ENCODE data around the gene BMPR1A.

DNA sequence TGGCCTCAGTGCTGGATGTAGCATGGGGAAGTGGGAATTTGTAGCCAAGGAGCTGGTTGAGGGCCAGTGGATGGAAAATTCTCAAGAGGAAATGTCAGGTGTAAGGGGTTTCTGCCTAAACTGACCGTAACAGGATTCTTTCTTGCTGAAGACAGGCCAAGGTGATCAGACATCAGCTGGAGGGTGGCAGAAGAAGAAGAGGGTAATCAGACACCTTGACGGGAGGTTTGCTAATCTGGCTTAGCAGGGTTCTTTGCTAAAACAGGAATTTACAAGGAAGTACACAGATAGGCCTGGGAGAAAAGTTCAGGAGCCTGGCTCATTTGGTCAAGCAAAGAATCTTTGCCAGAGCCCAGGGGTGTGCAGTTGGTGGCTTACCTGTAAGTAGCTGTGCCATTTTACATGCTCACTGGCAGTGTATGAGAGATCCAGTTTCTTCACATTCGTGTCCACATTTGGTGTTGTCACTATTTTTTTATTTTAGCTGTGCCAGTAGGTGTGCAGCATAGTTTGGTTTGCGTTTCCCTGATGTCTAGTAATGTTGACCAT is 73.7 kb downstream of the BMPR1A start:
- TF ChIP-seq, protein P1, sequence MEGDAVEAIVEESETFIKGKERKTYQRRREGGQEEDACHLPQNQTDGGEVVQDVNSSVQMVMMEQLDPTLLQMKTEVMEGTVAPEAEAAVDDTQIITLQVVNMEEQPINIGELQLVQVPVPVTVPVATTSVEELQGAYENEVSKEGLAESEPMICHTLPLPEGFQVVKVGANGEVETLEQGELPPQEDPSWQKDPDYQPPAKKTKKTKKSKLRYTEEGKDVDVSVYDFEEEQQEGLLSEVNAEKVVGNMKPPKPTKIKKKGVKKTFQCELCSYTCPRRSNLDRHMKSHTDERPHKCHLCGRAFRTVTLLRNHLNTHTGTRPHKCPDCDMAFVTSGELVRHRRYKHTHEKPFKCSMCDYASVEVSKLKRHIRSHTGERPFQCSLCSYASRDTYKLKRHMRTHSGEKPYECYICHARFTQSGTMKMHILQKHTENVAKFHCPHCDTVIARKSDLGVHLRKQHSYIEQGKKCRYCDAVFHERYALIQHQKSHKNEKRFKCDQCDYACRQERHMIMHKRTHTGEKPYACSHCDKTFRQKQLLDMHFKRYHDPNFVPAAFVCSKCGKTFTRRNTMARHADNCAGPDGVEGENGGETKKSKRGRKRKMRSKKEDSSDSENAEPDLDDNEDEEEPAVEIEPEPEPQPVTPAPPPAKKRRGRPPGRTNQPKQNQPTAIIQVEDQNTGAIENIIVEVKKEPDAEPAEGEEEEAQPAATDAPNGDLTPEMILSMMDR (IDR thresholded peaks at IDR 0.05; ENCODE audit: insufficient read depth, low read length) = no peak
- TF ChIP-seq POLR2AphosphoS5 (IDR thresholded peaks at IDR 0.05; ENCODE audit: low read depth) = no peak
- TF ChIP-seq, protein P2, sequence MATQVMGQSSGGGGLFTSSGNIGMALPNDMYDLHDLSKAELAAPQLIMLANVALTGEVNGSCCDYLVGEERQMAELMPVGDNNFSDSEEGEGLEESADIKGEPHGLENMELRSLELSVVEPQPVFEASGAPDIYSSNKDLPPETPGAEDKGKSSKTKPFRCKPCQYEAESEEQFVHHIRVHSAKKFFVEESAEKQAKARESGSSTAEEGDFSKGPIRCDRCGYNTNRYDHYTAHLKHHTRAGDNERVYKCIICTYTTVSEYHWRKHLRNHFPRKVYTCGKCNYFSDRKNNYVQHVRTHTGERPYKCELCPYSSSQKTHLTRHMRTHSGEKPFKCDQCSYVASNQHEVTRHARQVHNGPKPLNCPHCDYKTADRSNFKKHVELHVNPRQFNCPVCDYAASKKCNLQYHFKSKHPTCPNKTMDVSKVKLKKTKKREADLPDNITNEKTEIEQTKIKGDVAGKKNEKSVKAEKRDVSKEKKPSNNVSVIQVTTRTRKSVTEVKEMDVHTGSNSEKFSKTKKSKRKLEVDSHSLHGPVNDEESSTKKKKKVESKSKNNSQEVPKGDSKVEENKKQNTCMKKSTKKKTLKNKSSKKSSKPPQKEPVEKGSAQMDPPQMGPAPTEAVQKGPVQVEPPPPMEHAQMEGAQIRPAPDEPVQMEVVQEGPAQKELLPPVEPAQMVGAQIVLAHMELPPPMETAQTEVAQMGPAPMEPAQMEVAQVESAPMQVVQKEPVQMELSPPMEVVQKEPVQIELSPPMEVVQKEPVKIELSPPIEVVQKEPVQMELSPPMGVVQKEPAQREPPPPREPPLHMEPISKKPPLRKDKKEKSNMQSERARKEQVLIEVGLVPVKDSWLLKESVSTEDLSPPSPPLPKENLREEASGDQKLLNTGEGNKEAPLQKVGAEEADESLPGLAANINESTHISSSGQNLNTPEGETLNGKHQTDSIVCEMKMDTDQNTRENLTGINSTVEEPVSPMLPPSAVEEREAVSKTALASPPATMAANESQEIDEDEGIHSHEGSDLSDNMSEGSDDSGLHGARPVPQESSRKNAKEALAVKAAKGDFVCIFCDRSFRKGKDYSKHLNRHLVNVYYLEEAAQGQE (IDR thresholded peaks at IDR 0.05; ENCODE audit: insufficient replicate concordance, low read depth) = no peak
